ENCODE data around the gene ELL.

DNA sequence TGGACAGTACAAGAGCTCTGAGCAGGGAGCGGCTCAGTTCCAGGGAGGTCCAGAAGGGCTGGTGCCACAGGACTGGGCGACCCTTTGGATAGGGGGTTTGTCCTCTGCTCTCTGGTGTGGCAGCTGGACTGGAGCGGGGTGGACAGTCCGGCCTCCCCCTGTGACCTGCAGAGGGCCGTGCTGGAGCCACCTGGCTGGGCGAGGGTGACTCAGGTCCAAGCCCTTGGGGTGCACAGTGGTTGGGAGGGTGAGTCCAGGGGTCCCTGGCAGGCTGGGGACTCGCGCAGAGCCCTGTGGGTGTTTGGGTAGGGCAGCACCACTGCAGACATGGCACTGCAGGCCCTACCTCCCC is 95.5 kb downstream of the ELL start:
- TF ChIP-seq CTCF (IDR thresholded peaks at IDR 0.05) = no peak
- no peak for TF ChIP-seq RCOR1 (IDR thresholded peaks at IDR 0.05; ENCODE audit: low read length)
- TF ChIP-seq RAD21 (IDR thresholded peaks at IDR 0.05; ENCODE audit: low read length) = no peak
- TF ChIP-seq SMC3 (IDR thresholded peaks at IDR 0.05; ENCODE audit: low read depth, low read length) = no peak
- no peak for TF ChIP-seq GABPA (IDR thresholded peaks at IDR 0.05; ENCODE audit: low read depth)
- no peak for TF ChIP-seq EP300 (IDR thresholded peaks at IDR 0.05; ENCODE audit: borderline replicate concordance in 1 of 2, low read depth in 1 of 2, low read length in 1 of 2)
- TF ChIP-seq TAF1 (IDR thresholded peaks at IDR 0.05; ENCODE audit: borderline replicate concordance, low read depth, low read length) = no peak
- TF ChIP-seq, protein P1, sequence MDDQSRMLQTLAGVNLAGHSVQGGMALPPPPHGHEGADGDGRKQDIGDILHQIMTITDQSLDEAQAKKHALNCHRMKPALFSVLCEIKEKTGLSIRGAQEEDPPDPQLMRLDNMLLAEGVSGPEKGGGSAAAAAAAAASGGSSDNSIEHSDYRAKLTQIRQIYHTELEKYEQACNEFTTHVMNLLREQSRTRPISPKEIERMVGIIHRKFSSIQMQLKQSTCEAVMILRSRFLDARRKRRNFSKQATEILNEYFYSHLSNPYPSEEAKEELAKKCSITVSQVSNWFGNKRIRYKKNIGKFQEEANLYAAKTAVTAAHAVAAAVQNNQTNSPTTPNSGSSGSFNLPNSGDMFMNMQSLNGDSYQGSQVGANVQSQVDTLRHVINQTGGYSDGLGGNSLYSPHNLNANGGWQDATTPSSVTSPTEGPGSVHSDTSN (IDR thresholded peaks at IDR 0.05) = no peak
